Measurements from ENCODE around the gene TDRD9.

TDRD9 gene

GRCh38 chr14:103892247-103892646 is 36.0 kb upstream of the TDRD9 start:
- no peak for DNase-seq (ENCODE audit: low spot score)
- TF ChIP-seq, protein P1, sequence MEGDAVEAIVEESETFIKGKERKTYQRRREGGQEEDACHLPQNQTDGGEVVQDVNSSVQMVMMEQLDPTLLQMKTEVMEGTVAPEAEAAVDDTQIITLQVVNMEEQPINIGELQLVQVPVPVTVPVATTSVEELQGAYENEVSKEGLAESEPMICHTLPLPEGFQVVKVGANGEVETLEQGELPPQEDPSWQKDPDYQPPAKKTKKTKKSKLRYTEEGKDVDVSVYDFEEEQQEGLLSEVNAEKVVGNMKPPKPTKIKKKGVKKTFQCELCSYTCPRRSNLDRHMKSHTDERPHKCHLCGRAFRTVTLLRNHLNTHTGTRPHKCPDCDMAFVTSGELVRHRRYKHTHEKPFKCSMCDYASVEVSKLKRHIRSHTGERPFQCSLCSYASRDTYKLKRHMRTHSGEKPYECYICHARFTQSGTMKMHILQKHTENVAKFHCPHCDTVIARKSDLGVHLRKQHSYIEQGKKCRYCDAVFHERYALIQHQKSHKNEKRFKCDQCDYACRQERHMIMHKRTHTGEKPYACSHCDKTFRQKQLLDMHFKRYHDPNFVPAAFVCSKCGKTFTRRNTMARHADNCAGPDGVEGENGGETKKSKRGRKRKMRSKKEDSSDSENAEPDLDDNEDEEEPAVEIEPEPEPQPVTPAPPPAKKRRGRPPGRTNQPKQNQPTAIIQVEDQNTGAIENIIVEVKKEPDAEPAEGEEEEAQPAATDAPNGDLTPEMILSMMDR (IDR thresholded peaks at IDR 0.05; ENCODE audit: extremely low read depth, insufficient read depth, missing control alignments), result no peak
- in situ Hi-C loops (cut with MboI; ENCODE audit: low pct_unique_long_range_greater_than_20kb, low sequenced_read_pairs, unreplicated experiment), result no loop called here

DNA sequence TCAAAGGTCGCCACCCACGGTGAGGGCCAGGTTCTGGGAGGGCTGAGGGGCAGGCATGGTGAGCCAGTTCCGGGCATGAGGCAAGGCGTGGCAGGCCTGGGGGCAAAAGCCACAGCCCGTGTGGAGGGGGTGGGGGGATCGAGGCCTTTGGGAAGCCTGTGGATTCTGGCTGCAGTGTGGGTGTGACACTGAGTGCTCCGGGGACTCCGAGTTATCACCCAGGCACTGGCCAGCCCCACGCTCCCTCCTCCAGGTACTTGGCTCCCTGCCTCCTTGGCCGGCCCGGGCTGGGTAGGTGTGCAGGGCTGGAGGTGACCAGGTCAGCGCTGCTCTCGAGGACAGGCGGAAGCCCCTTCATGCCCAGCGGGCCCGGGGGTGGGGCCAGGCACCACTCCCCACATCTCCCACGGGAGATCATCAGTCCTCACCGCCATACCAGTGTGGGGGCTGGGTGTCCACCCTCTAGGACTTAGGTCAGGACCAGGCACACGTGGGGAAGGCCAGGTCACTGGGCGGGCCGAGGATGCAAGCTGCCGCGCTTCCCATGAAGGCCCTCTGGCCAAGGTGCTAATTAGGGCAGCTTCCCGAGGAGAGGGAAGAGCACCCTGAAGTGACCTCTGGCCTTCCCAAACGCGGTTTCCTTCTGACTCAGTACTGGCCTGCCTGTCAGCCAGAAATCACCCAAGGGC is 34.1 kb upstream of the TDRD9 start:
- TF ChIP-seq, protein P1 (IDR thresholded peaks at IDR 0.05; ENCODE audit: extremely low read depth, insufficient read depth, missing control alignments), result no peak
- no peak for DNase-seq (ENCODE audit: low spot score)
- in situ Hi-C loops (cut with MboI; ENCODE audit: low pct_unique_long_range_greater_than_20kb, low sequenced_read_pairs, unreplicated experiment), result no loop called here

DNA sequence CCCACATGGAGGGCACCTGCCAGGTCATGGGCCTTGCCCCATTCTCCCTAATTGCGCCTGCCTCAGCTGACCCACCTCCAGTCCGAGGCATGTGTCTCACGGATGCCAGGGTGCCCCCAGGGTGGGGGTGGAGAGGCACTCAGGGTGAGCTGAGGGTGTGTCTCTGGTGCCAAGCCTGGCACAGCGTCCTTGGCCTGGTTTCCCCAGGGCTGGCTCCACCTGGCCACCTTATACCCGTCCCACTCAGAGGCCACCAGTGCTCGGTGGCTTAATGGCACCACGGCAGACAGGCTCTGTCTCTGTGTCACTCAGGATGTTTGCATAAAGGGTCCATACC is 33.6 kb upstream of the TDRD9 start:
- no peak for DNase-seq (ENCODE audit: low spot score)
- TF ChIP-seq, protein P1 (IDR thresholded peaks at IDR 0.05; ENCODE audit: extremely low read depth, insufficient read depth, missing control alignments), result no peak
- in situ Hi-C loops (cut with MboI; ENCODE audit: low pct_unique_long_range_greater_than_20kb, low sequenced_read_pairs, unreplicated experiment), result no loop called here

- TF ChIP-seq, protein P1 (IDR thresholded peaks at IDR 0.05; ENCODE audit: extremely low read depth, insufficient read depth, missing control alignments), result no peak
- DNase-seq (ENCODE audit: low spot score), result no peak
- in situ Hi-C loops (cut with MboI; ENCODE audit: low pct_unique_long_range_greater_than_20kb, low sequenced_read_pairs, unreplicated experiment), result no loop called here
These were observed 31.7 kb upstream of the TDRD9 start for GRCh38 chr14:103896578-103896977.

DNA sequence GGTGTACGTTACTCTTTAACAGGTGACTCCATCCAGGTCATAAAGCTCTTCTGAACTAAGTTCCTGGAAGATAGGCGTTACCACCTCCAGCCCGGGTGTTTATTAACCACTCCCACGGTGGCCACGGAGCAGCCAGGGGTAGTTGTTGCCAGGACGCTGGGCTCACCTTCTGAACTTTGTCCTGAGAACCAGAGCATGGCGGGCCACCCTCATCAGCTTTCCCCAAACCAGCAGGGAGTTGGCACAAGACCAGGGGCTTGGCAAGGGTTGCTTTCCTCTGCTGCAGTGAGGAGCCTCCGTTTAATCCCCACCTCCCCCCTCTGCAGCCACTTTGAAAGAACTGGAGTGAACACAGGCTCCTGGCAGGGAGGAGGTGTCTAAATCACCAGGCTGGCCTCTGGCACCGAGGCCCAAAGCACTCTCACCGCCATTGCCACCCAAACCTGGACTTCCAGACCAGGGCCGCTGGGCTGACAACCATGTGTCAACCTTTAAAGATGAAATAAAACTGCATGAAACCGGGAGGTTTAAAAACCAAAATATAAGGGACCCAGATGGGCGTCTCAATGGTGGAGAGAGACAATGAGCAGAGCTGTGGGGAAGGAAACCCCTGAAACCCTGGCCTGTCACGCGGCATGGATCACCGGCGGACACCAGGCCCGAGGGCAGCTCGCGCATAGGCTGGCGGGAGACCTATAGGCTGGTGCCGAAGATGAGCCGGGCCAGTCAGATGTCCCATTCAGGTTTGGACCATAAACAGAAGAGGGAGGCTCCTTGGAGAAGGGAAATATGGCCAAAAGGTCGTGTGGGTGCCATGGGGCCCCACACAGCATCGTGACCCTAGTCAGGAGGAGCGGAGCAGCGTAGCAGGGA is 30.9 kb upstream of the TDRD9 start:
- no peak for DNase-seq (ENCODE audit: low spot score)
- TF ChIP-seq, protein P1 (IDR thresholded peaks at IDR 0.05; ENCODE audit: extremely low read depth, insufficient read depth, missing control alignments), result no peak
- in situ Hi-C loops (cut with MboI; ENCODE audit: low pct_unique_long_range_greater_than_20kb, low sequenced_read_pairs, unreplicated experiment), result no loop called here

- TF ChIP-seq, protein P1 (IDR thresholded peaks at IDR 0.05; ENCODE audit: extremely low read depth, insufficient read depth, missing control alignments), result no peak
- DNase-seq (ENCODE audit: low spot score), result no peak
- in situ Hi-C loops (cut with MboI; ENCODE audit: low pct_unique_long_range_greater_than_20kb, low sequenced_read_pairs, unreplicated experiment), result no loop called here
These were observed 30.1 kb upstream of the TDRD9 start for GRCh38 chr14:103898204-103898603.
